H1 (cell line): ENCODE results near the gene MDC1.
"Not testable (repeated sequence)": the region's sequence is repeated elsewhere in the genome, so short reads cannot be mapped to it uniquely, and the experiment has no call there.

Source experiments
- ASH2L ChIP-seq: fragments of 200-600, 300-600 bp; sonication (generic); IDR thresholded peaks from one replicate; pipeline ENCODE4 v1.7.1; 2017; ENCODE audit warnings: low read length
- CHD2 ChIP-seq: IDR thresholded peaks from 2 replicates; pipeline ENCODE4 v1.6.1; 2012; ENCODE audit warnings: low read length, improper control_type of control experiment
- CTCF ChIP-seq, 3 experiments: IDR thresholded peaks; 1 replicate in 2 of 3; 2 replicates in 1 of 3; pipeline versions ENCODE4 v1.5.1 to v1.6.1; 2011; ENCODE audit warnings: low read length in 3 of 3, mild to moderate bottlenecking in 3 of 3, inconsistent platforms in 2 of 3, low read depth in 1 of 3, moderate library complexity in 1 of 3; ENCODE audit not compliant: insufficient read depth in 1 of 3; ENCODE audit errors: control extremely low read depth in 1 of 3
- EZH2 ChIP-seq: fragments of 200-600 bp; sonication (generic); IDR thresholded peaks from 2 replicates; pipeline ENCODE4 v1.7.1; 2012; ENCODE audit warnings: low read depth, mild to moderate bottlenecking, moderate library complexity, low read length, inconsistent platforms; ENCODE audit not compliant: severe bottlenecking
- JUND ChIP-seq: IDR thresholded peaks from 2 replicates; pipeline ENCODE4 v1.6.1; 2011; ENCODE audit warnings: mild to moderate bottlenecking, improper control_type of control experiment, low read length
- POLR2A ChIP-seq, 2 experiments: IDR thresholded peaks; 1 replicate in 1 of 2; 2 replicates in 1 of 2; pipeline ENCODE4 v1.6.1; 2011; ENCODE audit warnings: low read depth in 2 of 2, low read length in 2 of 2, mild to moderate bottlenecking in 2 of 2; ENCODE audit errors: control extremely low read depth in 1 of 2
- POLR2AphosphoS5 ChIP-seq: IDR thresholded peaks from 2 replicates; pipeline ENCODE4 v1.6.1; 2011; ENCODE audit warnings: low read depth, low read length
- RBBP5 ChIP-seq: IDR thresholded peaks from 2 replicates; pipeline ENCODE4 v1.7.1; 2012; ENCODE audit warnings: low read depth, mild to moderate bottlenecking, inconsistent platforms, low read length, moderate library complexity, borderline replicate concordance
- SIRT6 ChIP-seq: IDR thresholded peaks from one replicate; pipeline ENCODE4 v1.7.1; 2012; ENCODE audit warnings: low read length, inconsistent platforms
- SRF ChIP-seq: IDR thresholded peaks from 2 replicates; pipeline ENCODE4 v1.6.1; 2011; ENCODE audit warnings: mild to moderate bottlenecking, low read depth, low read length, moderate library complexity
- TCF12 ChIP-seq: IDR thresholded peaks from 2 replicates; pipeline ENCODE4 v1.6.1; 2011; ENCODE audit warnings: low read depth, mild to moderate bottlenecking, low read length
- USF2 ChIP-seq: IDR thresholded peaks from 2 replicates; pipeline ENCODE4 v1.6.1; 2011; ENCODE audit warnings: low read length, improper control_type of control experiment
- YY1 ChIP-seq: IDR thresholded peaks from 2 replicates; pipeline ENCODE4 v1.6.1; 2011; ENCODE audit warnings: low read depth, mild to moderate bottlenecking, low read length
- ZNF274 ChIP-seq: IDR thresholded peaks from 2 replicates; pipeline ENCODE4 v1.7.0; 2012; ENCODE audit warnings: low read length, borderline replicate concordance; ENCODE audit errors: extremely low read depth

GRCh38 chr6:30723843-30724741, 7.0 kb upstream of the MDC1 start:
- TF ChIP-seq RBBP5; USF2; EZH2; ASH2L; CTCF (IDR thresholded peaks at IDR 0.05; ENCODE audit: control extremely low read depth in 1 of 3, insufficient read depth in 1 of 3, low read depth in 1 of 3, low read length in 3 of 3); SIRT6; CHD2; YY1; TCF12; SRF; JUND; ZNF274: not testable (repeated sequence)
- 0 out of 2 replicates have a peak, but pooled peaks have one; percentile 0 for TF ChIP-seq POLR2AphosphoS5
- peak in 1 of 2 experiments; percentile 11; a peak in 1 of 3 replicates for TF ChIP-seq POLR2A (IDR thresholded peaks at IDR 0.05; ENCODE audit: control extremely low read depth in 1 of 2, low read depth in 2 of 2, low read length in 2 of 2)
